Psoas muscle (tissue), 8 donors: Measurements from ENCODE around the gene PCDHA9. TPM values are rescaled to one million over a fixed set of nuclear protein-coding genes. Genes with fewer than 3 reads are reported as not detected.
A peak's percentile ranks its signal among the peaks of the same experiment; 100 is the strongest.
"Not testable (repeated sequence)": the region's sequence is repeated elsewhere in the genome, so short reads cannot be mapped to it uniquely, and the experiment has no call there.

Source experiments
- ATAC-seq, 4 donors: fragments of 200-7000 bp; cut with Tn5 transposase; one replicate each; pipeline ENCODE4 v1.9.1; 2020; ENCODE audit warnings: moderate library complexity in 3 of 4, mild to moderate bottlenecking in 2 of 4
- DNase-seq, 2 donors: peaks; one replicate each; pipeline ENCODE4 v3.0.0-alpha.2; 2020
- H3K27ac ChIP-seq: fragments of 200-600 bp; one replicate; pipeline ENCODE4 v1.8.0; 2022
- H3K27me3 ChIP-seq, 3 donors: fragments of 200-600 bp in 1 of 3; one replicate each; pipeline versions ENCODE4 v1.6.1 to v1.8.0; 2013 to 2022; ENCODE audit warnings: low read length in 2 of 3, mild to moderate bottlenecking in 2 of 3, moderate library complexity in 1 of 3; ENCODE audit not compliant: insufficient read depth in 3 of 3
- H3K36me3 ChIP-seq, 2 donors: fragments of 200-600 bp in 1 of 2; one replicate each; pipeline versions ENCODE4 v1.6.1 to v1.8.0; 2013 to 2022; ENCODE audit warnings: low read depth in 1 of 2, mild to moderate bottlenecking in 1 of 2, moderate library complexity in 1 of 2; ENCODE audit not compliant: insufficient read depth in 1 of 2
- H3K4me1 ChIP-seq: fragments of 200-600 bp; one replicate; pipeline ENCODE4 v1.8.0; 2022
- H3K4me3 ChIP-seq: fragments of 200-600 bp; one replicate; pipeline ENCODE4 v1.8.0; 2022; ENCODE audit warnings: mild to moderate bottlenecking
- H3K9me3 ChIP-seq: fragments of 200-600 bp; one replicate; pipeline ENCODE4 v1.8.0; 2022
- WGBS, 3 donors: extraction: QIAGEN DNeasy Blood & Tissue Kit; methylation state at CpG; one replicate each; pipeline versions ENCODE4 v1.1.6 to v1.1.7; 2013; 5-methylcytosine and 5-hydroxymethylcytosine counted together
- intact Hi-C, 2 donors: fragments of 100-400 bp; cut with DNase I; formaldehyde crosslinking; loops; one replicate each; pipeline versions ENCODE4 v1.11.0 to v1.14.2; 2022
- polyA plus RNA-seq, 3 donors: library from polyadenylated mRNA; stranded (reverse); fragments of 200-250 nt; gene quantifications; one replicate each; pipeline ENCODE4 v1.2.3, GENCODE V29; 2013
- total RNA-seq, 4 donors: library from RNA; stranded (reverse); fragmentation: NEBNext Ultra II Directional in 2 of 4; extraction: Animal tissue kit (Norgen Biotek cat#: 25700) in 2 of 4; gene quantifications; one replicate each; pipeline versions ENCODE4 v1.2.1 to v1.2.4, GENCODE V29; 2021 to 2023
- TF ChIP-seq, protein P1 (sequence below): fragments of 200-600 bp; IDR thresholded peaks from one replicate; pipeline ENCODE4 v1.8.0; 2022; ENCODE audit warnings: antibody characterized with exemption
- donor health status: healthy with polysubstance abuse.
- donor health status: DM: no; HTN: no; CAD: no; lungs with moderate emphysema.
- donor health status: Bipolar disorder and iron deficiency.
- donor health status: healthy.
- donor health status: DM: yes; HTN: yes; CAD: no.
- donor health status: DM: no; HTN: no; CAD: no.
- donor health status: DM: no; HTN: no; CAD: no.
- donor health status: DM: yes; HTN: yes; CAD: no.

Gene PCDHA9
- total and polyA plus RNA-seq, 7 donors = 0.01 to 0.04 TPM; not detected in 5

DNA sequence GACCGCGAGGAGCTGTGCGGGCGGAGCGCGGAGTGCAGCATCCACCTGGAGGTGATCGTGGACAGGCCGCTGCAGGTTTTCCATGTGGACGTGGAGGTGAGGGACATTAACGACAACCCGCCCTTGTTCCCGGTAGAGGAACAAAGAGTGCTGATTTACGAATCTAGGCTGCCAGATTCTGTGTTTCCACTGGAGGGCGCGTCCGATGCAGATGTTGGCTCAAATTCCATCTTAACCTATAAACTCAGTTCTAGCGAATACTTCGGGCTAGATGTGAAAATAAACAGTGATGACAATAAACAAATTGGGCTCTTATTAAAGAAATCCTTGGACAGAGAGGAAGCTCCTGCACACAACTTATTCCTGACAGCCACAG is 19.8 kb upstream of the PCDHA9 start:
- 9 to 20% (median 20%) methylated on average over 16 to 18 of the region's 18 CpGs for WGBS, 3 donors
- Histone ChIP-seq H3K36me3 (no peaks in the 10 kb centered on the region), H3K27me3 (peaks cover 0 to 34% (median 8%) of the 10 kb centered on the region in 3 donors), H3K4me3 (no peak overlapping the region), H3K4me1 (no peaks in the 10 kb centered on the region), H3K9me3 (peaks cover 5% of the 10 kb centered on the region), H3K27ac (no peak overlapping the region)
- DNase-seq (no peak), ATAC-seq (no peak)
- intact Hi-C loops = no loop called here
- TF ChIP-seq, protein P1, sequence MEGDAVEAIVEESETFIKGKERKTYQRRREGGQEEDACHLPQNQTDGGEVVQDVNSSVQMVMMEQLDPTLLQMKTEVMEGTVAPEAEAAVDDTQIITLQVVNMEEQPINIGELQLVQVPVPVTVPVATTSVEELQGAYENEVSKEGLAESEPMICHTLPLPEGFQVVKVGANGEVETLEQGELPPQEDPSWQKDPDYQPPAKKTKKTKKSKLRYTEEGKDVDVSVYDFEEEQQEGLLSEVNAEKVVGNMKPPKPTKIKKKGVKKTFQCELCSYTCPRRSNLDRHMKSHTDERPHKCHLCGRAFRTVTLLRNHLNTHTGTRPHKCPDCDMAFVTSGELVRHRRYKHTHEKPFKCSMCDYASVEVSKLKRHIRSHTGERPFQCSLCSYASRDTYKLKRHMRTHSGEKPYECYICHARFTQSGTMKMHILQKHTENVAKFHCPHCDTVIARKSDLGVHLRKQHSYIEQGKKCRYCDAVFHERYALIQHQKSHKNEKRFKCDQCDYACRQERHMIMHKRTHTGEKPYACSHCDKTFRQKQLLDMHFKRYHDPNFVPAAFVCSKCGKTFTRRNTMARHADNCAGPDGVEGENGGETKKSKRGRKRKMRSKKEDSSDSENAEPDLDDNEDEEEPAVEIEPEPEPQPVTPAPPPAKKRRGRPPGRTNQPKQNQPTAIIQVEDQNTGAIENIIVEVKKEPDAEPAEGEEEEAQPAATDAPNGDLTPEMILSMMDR = no peak

GRCh38 chr5:140829511-140830501 is 18.4 kb upstream of the PCDHA9 start:
- ATAC-seq, H3K4me1 ChIP-seq, DNase-seq, intact Hi-C loops, H3K36me3 ChIP-seq, H3K27ac ChIP-seq, H3K4me3 ChIP-seq, H3K9me3 ChIP-seq: not testable (repeated sequence)
- peaks cover 0 to 42% (median 8%) of the 10 kb centered on the region in 3 donors for H3K27me3 ChIP-seq
- 36 to 48% (median 38%) methylated on average over 96 to 106 of the region's 106 CpGs for WGBS, 3 donors

DNA sequence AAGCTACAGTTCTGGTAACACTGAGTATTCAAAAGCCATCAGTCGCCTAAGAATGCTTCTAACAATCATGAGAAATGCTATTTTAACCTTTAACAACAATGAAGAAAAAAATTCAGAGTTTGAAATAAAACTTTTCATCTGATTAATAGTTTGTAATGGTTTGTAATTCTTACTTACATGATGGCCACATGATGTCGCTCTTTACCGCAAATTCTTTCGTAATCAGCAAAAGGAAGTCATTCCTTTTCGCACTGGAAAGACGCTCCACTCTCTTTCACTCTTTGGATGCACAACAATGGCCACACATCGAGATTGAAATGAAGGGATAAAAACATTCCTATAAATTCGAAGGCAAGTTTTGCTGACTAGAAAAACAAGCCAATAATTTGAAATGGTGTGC is 14.2 kb upstream of the PCDHA9 start, which contains the start of gene PCDHA7:
Gene PCDHA7, plus strand, starts transcription at position 277 of the 400 bp plus-strand sequence. Its CDS starts 115 bp downstream, at position 392.
- ATAC-seq (no peak), DNase-seq (no peak)
- Histone ChIP-seq H3K36me3 (no peaks in the 10 kb centered on the region), H3K4me3 (no peak within 1 kb of the TSS), H3K27me3 (peaks cover 0 to 31% (median 5%) of the 10 kb centered on the region in 3 donors), H3K27ac (no peak within 1 kb of the TSS), H3K4me1 (no peaks in the 10 kb centered on the region), H3K9me3 (peaks cover 21% of the 10 kb centered on the region)
- TF ChIP-seq, protein P1 = no peak
- 7 to 14% (median 8%) methylated on average over 8 of the region's 8 CpGs for WGBS, 3 donors
- intact Hi-C loops = no loop called here

DNA sequence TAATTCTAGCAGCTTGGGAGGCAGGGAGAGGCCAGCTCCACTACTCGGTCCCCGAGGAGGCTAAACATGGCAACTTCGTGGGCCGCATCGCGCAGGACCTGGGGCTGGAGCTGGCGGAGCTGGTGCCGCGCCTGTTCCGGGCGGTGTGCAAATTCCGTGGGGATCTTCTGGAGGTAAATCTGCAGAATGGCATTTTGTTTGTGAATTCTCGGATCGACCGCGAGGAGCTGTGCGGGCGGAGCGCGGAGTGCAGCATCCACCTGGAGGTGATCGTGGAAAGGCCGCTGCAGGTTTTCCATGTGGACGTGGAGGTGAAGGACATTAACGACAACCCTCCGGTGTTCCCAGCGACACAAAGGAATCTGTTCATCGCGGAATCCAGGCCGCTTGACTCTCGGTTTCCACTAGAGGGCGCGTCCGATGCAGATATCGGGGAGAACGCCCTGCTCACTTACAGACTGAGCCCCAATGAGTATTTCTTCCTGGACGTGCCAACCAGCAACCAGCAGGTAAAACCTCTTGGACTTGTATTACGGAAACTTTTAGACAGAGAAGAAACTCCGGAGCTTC is 13.7 kb upstream of the PCDHA9 start:
- intact Hi-C loops, H3K36me3 ChIP-seq, H3K4me3 ChIP-seq, H3K27ac ChIP-seq, H3K4me1 ChIP-seq, DNase-seq, ATAC-seq: not testable (repeated sequence)
- peaks cover 16% of the 10 kb centered on the region for H3K9me3 ChIP-seq
- peaks cover 0 to 31% (median 5%) of the 10 kb centered on the region in 3 donors for H3K27me3 ChIP-seq
- WGBS, 3 donors = 13 to 21% (median 16%) methylated on average over 23 to 26 of the region's 38 CpGs

GRCh38 chr5:140835622-140836510 is 12.3 kb upstream of the PCDHA9 start:
- H3K9me3 ChIP-seq = peaks cover 16% of the 10 kb centered on the region
- TF ChIP-seq, protein P1 = no peak
- peaks cover 0 to 31% (median 5%) of the 10 kb centered on the region in 3 donors for H3K27me3 ChIP-seq
- no peak overlapping the region for H3K27ac ChIP-seq
- WGBS, 3 donors = 36 to 45% (median 37%) methylated on average over 90 to 103 of the region's 103 CpGs
- H3K4me3 ChIP-seq = no peak overlapping the region
- no peaks in the 10 kb centered on the region for H3K36me3 ChIP-seq
- peak in 1 of 2 donors; percentile 31 for DNase-seq
- no peaks in the 10 kb centered on the region for H3K4me1 ChIP-seq
- no peak for ATAC-seq
- intact Hi-C loops = no loop called here
